ENCODE measurements around the gene AGER.
"Not testable (repeated sequence)": the region's sequence is repeated elsewhere in the genome, so short reads cannot be mapped to it uniquely, and the experiment has no call there.

The AGER gene

DNA sequence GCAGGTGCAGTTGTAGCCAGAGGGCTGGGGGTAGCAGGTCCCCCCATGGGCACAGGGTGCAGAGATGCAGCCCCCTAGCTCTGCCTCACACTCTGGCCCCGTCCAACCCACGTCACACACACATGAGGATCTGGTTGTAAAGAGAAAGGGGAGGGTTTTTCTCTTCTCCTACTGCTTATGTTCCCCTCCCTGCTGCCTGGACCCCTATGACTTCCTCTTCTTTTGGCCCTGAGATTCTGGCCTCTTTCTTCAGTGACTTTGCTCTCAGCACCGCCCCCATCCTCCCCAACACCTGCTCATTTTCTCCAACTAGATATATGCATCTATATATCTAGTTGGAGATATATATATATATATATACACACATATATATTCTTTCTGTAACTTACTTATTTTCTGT is 30.1 kb upstream of the AGER start:
- no peaks in the 10 kb centered on the region for H3K9me3 ChIP-seq (ENCODE audit: control insufficient read depth, insufficient read depth, low read length)
- no peaks in the 10 kb centered on the region for H3K36me3 ChIP-seq (ENCODE audit: control insufficient read depth, insufficient read depth, low read length)
- no peaks in the 10 kb centered on the region for H3K27me3 ChIP-seq (ENCODE audit: control insufficient read depth, insufficient read depth, low read length)
- no peaks in the 10 kb centered on the region for H3K4me1 ChIP-seq (ENCODE audit: control insufficient read depth, insufficient read depth, low read length)
- H3K4me3 ChIP-seq (ENCODE audit: low read depth, low read length), result no peak overlapping the region
- H3K27ac ChIP-seq (ENCODE audit: low read depth, low read length), result no peak overlapping the region
- H3K9ac ChIP-seq (ENCODE audit: low read depth, low read length), result no peak overlapping the region

DNA sequence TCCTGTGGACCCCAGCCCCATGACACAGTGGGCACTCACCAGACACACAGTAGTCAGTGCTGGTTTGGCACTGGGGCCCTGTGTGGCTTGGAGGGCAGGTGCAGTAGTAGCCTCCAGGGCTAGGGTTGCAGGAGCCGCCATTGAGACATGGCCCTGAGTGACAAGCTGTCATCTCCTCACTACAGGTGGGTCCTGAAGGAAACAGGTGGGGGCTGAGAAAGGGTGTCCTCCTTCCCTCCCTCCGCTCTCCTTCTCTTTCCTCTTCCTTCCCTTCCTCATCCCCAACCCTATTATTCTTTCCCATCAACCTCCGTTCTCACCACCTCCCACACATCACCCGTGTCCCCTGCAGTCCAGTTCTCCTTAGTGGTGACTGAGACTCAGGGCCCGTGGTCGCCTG is 29.6 kb upstream of the AGER start:
- H3K36me3 ChIP-seq (ENCODE audit: control insufficient read depth, insufficient read depth, low read length), result no peaks in the 10 kb centered on the region
- no peaks in the 10 kb centered on the region for H3K4me1 ChIP-seq (ENCODE audit: control insufficient read depth, insufficient read depth, low read length)
- no peak overlapping the region for H3K27ac ChIP-seq (ENCODE audit: low read depth, low read length)
- H3K9ac ChIP-seq (ENCODE audit: low read depth, low read length), result no peak overlapping the region
- no peaks in the 10 kb centered on the region for H3K27me3 ChIP-seq (ENCODE audit: control insufficient read depth, insufficient read depth, low read length)
- no peaks in the 10 kb centered on the region for H3K9me3 ChIP-seq (ENCODE audit: control insufficient read depth, insufficient read depth, low read length)
- no peak overlapping the region for H3K4me3 ChIP-seq (ENCODE audit: low read depth, low read length)

DNA sequence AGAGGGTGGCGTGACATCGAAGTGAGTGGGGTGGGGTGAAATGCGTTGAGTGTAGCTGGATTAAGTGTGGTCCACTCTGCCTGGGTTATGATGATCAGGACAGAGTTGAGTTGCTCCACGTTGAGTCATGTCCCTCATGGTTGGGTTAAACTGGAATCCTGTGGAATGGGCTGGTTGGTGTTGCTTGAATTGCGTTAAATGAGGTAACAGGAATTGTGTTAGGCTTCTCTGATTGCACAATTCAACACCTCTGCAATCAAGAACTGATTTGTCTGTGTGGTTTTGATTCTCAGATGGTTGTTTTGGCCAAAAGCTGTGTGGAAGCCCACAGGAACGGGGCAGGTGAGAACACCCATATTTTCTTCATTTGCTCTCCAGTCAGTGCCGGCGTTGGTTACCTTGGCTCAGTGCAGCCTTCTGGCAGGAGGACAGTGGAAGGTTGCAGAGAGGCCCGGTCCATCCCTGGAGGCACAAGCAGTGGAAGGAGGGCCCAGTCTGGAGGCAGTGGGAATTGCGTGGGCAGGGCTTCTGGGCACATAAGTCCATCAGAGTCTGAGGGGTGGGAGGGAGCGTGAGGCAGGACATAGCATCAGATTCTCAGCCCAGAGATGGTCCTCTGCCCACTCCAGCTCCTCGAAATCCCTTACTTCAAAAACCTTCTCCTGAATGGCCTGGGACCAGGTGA is 28.2 kb upstream of the AGER start:
- H3K27ac ChIP-seq (ENCODE audit: low read depth, low read length), result no peak overlapping the region
- H3K27me3 ChIP-seq (ENCODE audit: control insufficient read depth, insufficient read depth, low read length), result no peaks in the 10 kb centered on the region
- H3K4me3 ChIP-seq (ENCODE audit: low read depth, low read length), result no peak overlapping the region
- H3K9me3 ChIP-seq (ENCODE audit: control insufficient read depth, insufficient read depth, low read length), result no peaks in the 10 kb centered on the region
- no peak overlapping the region for H3K9ac ChIP-seq (ENCODE audit: low read depth, low read length)
- no peaks in the 10 kb centered on the region for H3K36me3 ChIP-seq (ENCODE audit: control insufficient read depth, insufficient read depth, low read length)
- no peaks in the 10 kb centered on the region for H3K4me1 ChIP-seq (ENCODE audit: control insufficient read depth, insufficient read depth, low read length)

DNA sequence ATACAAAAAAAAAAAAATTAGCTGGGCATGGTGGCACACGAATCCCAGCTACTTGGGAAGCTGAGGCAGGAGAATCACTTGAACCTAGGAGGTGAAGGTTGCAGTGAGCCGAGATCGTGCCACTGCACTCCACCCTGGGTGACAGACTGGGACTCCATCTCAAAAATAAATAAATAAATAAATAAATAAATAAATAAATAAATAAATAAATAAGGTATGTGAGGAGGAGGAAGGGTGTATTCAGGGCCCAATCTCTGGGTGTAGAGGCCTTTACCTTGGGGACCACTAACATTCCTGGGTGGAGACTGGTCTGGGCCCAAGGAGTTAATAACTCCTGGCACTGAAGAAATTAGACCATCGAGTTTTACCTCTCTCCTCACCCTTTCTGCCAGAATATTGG is 27.4 kb upstream of the AGER start:
- H3K4me3 ChIP-seq (ENCODE audit: low read depth, low read length); H3K9ac ChIP-seq (ENCODE audit: low read depth, low read length); H3K9me3 ChIP-seq (ENCODE audit: control insufficient read depth, insufficient read depth, low read length); H3K36me3 ChIP-seq (ENCODE audit: control insufficient read depth, insufficient read depth, low read length); H3K27ac ChIP-seq (ENCODE audit: low read depth, low read length); H3K4me1 ChIP-seq (ENCODE audit: control insufficient read depth, insufficient read depth, low read length); H3K27me3 ChIP-seq (ENCODE audit: control insufficient read depth, insufficient read depth, low read length): not testable (repeated sequence)

DNA sequence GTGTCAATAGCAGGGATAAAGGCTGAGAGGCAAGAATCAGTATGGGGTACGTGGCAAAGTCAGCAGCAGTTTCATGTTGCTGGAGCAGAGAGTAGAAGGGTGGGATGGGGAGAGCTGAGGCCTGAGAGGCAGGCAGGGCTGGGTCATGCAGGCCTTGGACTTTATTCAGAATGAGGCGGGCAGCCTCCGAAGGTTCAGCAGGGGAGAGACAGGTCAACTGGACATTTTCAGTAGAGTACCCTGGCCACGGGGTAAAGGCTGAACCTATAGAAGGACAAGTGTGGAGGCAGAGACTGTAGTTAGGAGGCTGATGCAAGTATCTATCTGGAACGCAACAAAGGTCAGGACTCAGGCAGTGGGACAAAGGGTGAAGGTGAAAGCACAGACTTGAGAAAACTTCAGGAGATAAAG is 26.1 kb upstream of the AGER start:
- Histone ChIP-seq H3K9ac (ENCODE audit: low read depth, low read length) (no peak overlapping the region), H3K27me3 (ENCODE audit: control insufficient read depth, insufficient read depth, low read length) (no peaks in the 10 kb centered on the region), H3K4me3 (ENCODE audit: low read depth, low read length) (no peak overlapping the region), H3K9me3 (ENCODE audit: control insufficient read depth, insufficient read depth, low read length) (no peaks in the 10 kb centered on the region), H3K36me3 (ENCODE audit: control insufficient read depth, insufficient read depth, low read length) (no peaks in the 10 kb centered on the region), H3K27ac (ENCODE audit: low read depth, low read length) (no peak overlapping the region), H3K4me1 (ENCODE audit: control insufficient read depth, insufficient read depth, low read length) (no peaks in the 10 kb centered on the region)

DNA sequence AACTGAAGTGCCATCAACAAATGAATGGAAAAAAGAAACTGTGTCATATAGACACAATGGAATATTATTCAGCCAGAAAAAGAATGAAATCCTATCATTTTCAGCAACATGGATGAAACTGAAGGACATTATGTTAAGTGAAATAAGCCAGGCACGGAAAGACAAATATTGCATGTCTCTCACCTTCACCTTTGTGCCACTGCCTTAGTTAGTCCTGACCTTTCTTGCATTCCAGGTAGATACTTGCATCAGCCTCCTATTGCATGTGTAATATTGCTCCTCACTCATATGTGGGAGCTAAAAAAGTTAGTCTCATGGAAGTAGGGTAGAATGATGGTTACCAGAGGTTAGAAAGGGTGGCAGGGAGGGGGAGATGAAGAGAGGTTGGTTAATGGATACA is 24.9 kb upstream of the AGER start:
- Histone ChIP-seq H3K27me3 (ENCODE audit: control insufficient read depth, insufficient read depth, low read length) (no peaks in the 10 kb centered on the region), H3K9ac (ENCODE audit: low read depth, low read length) (no peak overlapping the region), H3K27ac (ENCODE audit: low read depth, low read length) (no peak overlapping the region), H3K9me3 (ENCODE audit: control insufficient read depth, insufficient read depth, low read length) (no peaks in the 10 kb centered on the region), H3K4me1 (ENCODE audit: control insufficient read depth, insufficient read depth, low read length) (no peaks in the 10 kb centered on the region), H3K36me3 (ENCODE audit: control insufficient read depth, insufficient read depth, low read length) (no peaks in the 10 kb centered on the region), H3K4me3 (ENCODE audit: low read depth, low read length) (no peak overlapping the region)

DNA sequence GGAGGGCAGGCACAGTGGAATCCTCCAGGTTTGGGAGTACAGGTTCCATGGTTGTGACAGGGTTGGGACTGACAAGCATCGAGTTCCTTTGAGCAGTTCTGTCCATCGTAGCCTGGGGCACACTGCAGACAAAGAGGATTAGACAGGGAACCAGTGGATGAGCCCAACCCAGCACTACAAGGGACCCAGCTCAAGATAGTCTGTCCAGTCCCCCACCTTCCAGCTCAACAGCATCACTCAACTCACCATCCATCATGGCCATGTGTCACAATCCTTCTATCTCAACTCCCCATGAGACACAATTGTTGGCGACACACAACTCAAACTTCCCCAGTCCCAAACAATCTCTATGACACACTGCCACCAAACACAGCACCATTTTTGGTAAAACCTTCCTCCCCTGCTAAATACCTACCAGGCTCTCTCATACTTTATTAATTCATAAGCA is 20.2 kb upstream of the AGER start:
- no peaks in the 10 kb centered on the region for H3K4me1 ChIP-seq (ENCODE audit: control insufficient read depth, insufficient read depth, low read length)
- no peak overlapping the region for H3K27ac ChIP-seq (ENCODE audit: low read depth, low read length)
- no peaks in the 10 kb centered on the region for H3K9me3 ChIP-seq (ENCODE audit: control insufficient read depth, insufficient read depth, low read length)
- no peak overlapping the region for H3K9ac ChIP-seq (ENCODE audit: low read depth, low read length)
- H3K27me3 ChIP-seq (ENCODE audit: control insufficient read depth, insufficient read depth, low read length), result no peaks in the 10 kb centered on the region
- no peak overlapping the region for H3K4me3 ChIP-seq (ENCODE audit: low read depth, low read length)
- no peaks in the 10 kb centered on the region for H3K36me3 ChIP-seq (ENCODE audit: control insufficient read depth, insufficient read depth, low read length)

DNA sequence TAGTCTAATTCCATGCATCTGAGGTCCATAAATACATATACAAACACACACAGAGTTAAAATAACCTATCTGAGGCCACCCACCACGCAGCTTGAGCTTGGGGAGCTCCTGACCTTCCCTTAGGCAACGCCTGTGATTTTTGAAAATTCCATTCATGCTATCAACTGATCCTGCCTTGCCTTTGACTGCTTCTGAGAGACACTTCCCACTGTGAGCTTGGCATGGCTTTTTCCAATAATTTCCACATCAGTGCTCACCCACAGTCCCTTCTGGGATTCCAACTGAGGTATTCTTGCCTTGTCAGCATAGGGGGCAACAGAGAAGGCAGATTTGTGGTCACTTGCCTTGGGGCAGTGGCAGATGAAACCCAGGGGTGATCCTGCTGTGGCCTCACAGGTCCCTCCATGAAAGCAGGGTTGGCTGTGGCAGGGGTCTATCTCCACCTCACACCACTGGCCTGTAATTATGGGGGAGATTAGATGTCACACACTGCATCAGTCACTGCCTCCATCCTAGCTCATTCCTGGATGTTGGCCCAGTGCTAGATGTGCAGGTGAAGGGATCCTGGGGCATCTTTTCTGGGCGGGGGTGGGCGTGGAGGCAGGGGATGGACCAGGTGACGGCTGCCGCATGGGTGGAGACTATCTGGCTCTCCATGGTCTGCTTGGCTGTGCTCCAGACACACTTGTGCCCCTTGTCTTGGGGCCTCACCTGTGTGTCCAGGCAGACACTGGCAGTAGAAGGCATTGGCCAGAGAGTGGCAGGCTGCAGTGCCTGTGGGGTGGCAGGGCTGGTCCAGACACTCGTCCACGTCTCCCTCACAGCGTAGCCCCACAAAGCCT is 19.6 kb upstream of the AGER start:
- no peaks in the 10 kb centered on the region for H3K4me1 ChIP-seq (ENCODE audit: control insufficient read depth, insufficient read depth, low read length)
- H3K27me3 ChIP-seq (ENCODE audit: control insufficient read depth, insufficient read depth, low read length), result no peaks in the 10 kb centered on the region
- H3K9ac ChIP-seq (ENCODE audit: low read depth, low read length), result no peak overlapping the region
- no peaks in the 10 kb centered on the region for H3K36me3 ChIP-seq (ENCODE audit: control insufficient read depth, insufficient read depth, low read length)
- H3K9me3 ChIP-seq (ENCODE audit: control insufficient read depth, insufficient read depth, low read length), result no peaks in the 10 kb centered on the region
- no peak overlapping the region for H3K4me3 ChIP-seq (ENCODE audit: low read depth, low read length)
- H3K27ac ChIP-seq (ENCODE audit: low read depth, low read length), result no peak overlapping the region

DNA sequence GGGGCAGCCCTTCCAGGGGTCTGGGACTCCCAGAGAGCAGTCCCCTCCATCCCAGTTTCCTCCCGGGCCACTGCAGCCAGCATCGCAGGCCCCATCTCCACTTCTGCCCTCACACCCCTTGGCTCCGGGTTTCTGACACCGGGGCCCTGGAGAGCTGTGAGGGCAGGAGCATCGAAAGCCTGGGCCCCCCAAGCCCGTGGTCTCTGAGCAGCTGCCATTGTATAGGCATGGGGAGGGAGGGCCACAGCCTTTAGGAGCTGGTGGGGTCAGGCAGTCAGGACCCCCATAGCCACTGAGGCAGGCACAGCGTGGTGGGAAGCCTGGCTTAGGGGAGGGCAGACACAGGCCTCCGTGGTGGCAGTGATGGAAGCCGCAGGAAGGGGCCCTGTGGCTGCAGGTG is 18.1 kb upstream of the AGER start:
- Histone ChIP-seq H3K27ac (ENCODE audit: low read depth, low read length) (no peak overlapping the region), H3K36me3 (ENCODE audit: control insufficient read depth, insufficient read depth, low read length) (no peaks in the 10 kb centered on the region), H3K4me1 (ENCODE audit: control insufficient read depth, insufficient read depth, low read length) (0 out of 2 replicates have a peak, but pooled peaks cover 3% of the 10 kb centered on the region), H3K27me3 (ENCODE audit: control insufficient read depth, insufficient read depth, low read length) (no peaks in the 10 kb centered on the region), H3K9me3 (ENCODE audit: control insufficient read depth, insufficient read depth, low read length) (no peaks in the 10 kb centered on the region), H3K4me3 (ENCODE audit: low read depth, low read length) (no peak overlapping the region), H3K9ac (ENCODE audit: low read depth, low read length) (no peak overlapping the region)

DNA sequence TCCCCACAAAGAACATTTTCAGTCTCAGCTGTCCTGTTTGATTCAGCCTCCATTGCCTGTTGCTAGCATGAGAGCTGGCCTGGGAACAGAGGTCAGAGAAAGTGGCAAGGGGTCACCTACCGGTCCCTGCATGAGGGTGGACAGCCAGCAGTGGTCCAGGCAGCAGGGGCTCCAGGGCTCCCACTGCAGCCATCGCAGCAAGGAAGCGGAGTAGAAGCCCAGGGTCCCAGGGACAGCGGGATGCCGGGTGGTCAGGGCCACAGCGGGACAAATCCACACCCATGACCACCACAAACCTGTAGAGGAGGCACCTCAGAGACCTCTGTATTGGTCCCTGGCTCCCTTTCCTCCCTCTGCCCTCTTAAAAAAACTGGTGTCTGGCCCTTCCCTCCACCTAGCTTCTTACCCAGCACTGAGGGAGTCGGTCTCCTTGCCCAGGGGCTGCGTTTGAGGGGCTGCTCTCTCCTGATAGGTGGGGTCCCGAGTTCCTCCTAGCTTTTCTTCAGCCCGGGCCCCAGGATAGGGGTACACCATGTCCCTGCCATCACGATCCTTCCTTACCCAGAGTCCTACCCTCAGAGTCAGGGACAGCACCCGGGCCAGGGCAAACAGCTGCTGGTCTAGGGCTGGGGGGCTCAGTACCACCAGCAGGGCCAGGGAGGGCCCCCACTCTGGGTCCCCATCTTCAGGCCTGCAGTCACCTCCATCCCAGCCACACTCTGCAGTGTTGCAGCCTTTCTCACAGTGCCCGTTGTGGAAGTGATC is 16.8 kb upstream of the AGER start:
- H3K36me3 ChIP-seq (ENCODE audit: control insufficient read depth, insufficient read depth, low read length), result no peaks in the 10 kb centered on the region
- H3K4me1 ChIP-seq (ENCODE audit: control insufficient read depth, insufficient read depth, low read length), result peaks cover 8% of the 10 kb centered on the region; the same call in 1 of the 2 replicates
- no peaks in the 10 kb centered on the region for H3K27me3 ChIP-seq (ENCODE audit: control insufficient read depth, insufficient read depth, low read length)
- H3K4me3 ChIP-seq (ENCODE audit: low read depth, low read length), result no peak overlapping the region
- no peak overlapping the region for H3K27ac ChIP-seq (ENCODE audit: low read depth, low read length)
- no peaks in the 10 kb centered on the region for H3K9me3 ChIP-seq (ENCODE audit: control insufficient read depth, insufficient read depth, low read length)
- no peak overlapping the region for H3K9ac ChIP-seq (ENCODE audit: low read depth, low read length)

DNA sequence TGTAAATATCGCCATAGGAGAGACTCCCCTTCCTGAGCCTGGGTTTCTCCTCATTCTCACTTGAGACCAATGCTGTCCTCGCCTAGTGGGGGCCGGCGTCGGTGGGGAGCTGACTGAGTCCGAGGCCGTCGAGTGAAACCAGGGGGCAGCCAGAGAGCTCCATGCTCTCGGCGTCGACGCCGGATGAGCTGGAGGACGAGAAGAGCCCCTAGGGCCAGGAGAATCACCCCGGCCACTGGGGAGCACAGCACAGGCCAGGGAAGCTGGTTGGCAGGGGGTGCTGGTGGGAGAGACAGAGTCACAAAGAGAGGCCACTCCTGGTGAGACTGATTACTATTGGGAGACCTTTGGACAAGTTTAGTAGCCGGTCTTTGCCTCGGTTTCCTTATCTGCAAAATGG is 14.8 kb upstream of the AGER start:
- Histone ChIP-seq H3K9ac (ENCODE audit: low read depth, low read length) (no peak overlapping the region), H3K4me1 (ENCODE audit: control insufficient read depth, insufficient read depth, low read length) (peaks cover 19% of the 10 kb centered on the region), H3K27ac (ENCODE audit: low read depth, low read length) (no peak overlapping the region), H3K9me3 (ENCODE audit: control insufficient read depth, insufficient read depth, low read length) (no peaks in the 10 kb centered on the region), H3K4me3 (ENCODE audit: low read depth, low read length) (no peak overlapping the region), H3K36me3 (ENCODE audit: control insufficient read depth, insufficient read depth, low read length) (no peaks in the 10 kb centered on the region), H3K27me3 (ENCODE audit: control insufficient read depth, insufficient read depth, low read length) (no peaks in the 10 kb centered on the region)
